Spleen (tissue), 7 donors: ENCODE results near the gene CFAP54.

Source experiments
- POLR2A ChIP-seq, 3 donors: fragments of 450-650 bp; IDR thresholded peaks; one replicate each; pipeline ENCODE4 v1.5.1; 2017; ENCODE audit warnings: antibody characterized with exemption in 3 of 3, mild to moderate bottlenecking in 1 of 3
- POLR2AphosphoS5 ChIP-seq, 3 donors: sonication (generic); formaldehyde crosslinking; IDR thresholded peaks; one replicate each; pipeline ENCODE4 v1.5.1; 2017; ENCODE audit warnings: antibody characterized with exemption in 3 of 3
- TF ChIP-seq, protein P1 (sequence below), 11 experiments: fragments of 200-600 bp in 7 of 11; fragments of 450-650 bp in 4 of 11; sonication (generic) in 4 of 11; IDR thresholded peaks in 8 of 11; conservative IDR thresholded peaks in 3 of 11; 1 replicate in 7 of 11; 2 replicates in 4 of 11; pipeline versions ENCODE4 v1.4.0 to v1.8.0; 2016 to 2021; ENCODE audit warnings: antibody characterized with exemption in 11 of 11, inconsistent platforms in 4 of 11, mild to moderate bottlenecking in 1 of 11
- donor health status: DM: no; HTN: no; CAD: no; lungs with moderate emphysema.
- donor health status: DM: no; HTN: no; CAD: no.
- donor health status: DM: no; HTN: no; CAD: no.

DNA sequence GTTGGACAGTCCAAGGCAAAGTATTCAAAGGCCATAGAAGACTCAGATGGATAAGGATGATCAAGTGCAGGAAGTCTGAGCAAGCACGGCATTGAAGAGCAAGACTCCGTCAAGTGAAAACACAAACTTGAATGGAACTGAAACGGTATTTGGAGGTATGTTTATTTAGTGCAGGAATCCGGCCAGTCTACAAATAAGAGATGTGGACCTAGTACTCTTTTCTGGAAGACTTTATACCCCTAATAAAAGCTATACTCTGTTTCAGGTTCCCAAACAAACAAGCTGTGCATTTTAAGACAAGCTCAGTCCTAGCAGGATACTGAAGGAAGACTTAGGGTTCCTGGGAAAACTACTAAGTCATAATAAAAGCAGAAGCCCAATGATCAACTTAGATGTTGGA, 316.9 kb downstream of the CFAP54 start:
- TF ChIP-seq, protein P1, sequence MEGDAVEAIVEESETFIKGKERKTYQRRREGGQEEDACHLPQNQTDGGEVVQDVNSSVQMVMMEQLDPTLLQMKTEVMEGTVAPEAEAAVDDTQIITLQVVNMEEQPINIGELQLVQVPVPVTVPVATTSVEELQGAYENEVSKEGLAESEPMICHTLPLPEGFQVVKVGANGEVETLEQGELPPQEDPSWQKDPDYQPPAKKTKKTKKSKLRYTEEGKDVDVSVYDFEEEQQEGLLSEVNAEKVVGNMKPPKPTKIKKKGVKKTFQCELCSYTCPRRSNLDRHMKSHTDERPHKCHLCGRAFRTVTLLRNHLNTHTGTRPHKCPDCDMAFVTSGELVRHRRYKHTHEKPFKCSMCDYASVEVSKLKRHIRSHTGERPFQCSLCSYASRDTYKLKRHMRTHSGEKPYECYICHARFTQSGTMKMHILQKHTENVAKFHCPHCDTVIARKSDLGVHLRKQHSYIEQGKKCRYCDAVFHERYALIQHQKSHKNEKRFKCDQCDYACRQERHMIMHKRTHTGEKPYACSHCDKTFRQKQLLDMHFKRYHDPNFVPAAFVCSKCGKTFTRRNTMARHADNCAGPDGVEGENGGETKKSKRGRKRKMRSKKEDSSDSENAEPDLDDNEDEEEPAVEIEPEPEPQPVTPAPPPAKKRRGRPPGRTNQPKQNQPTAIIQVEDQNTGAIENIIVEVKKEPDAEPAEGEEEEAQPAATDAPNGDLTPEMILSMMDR (IDR thresholded peaks at IDR 0.05 in 8 of 11, conservative IDR thresholded peaks at IDR 0.05 in 3 of 11): no peak
- TF ChIP-seq POLR2A (IDR thresholded peaks at IDR 0.05): no peak
- no peak for TF ChIP-seq POLR2AphosphoS5 (IDR thresholded peaks at IDR 0.05)
